ENCODE measurements around the gene FOXO3.
"Not testable (repeated sequence)": the region's sequence is repeated elsewhere in the genome, so short reads cannot be mapped to it uniquely, and the experiment has no call there.

Gene FOXO3

DNA sequence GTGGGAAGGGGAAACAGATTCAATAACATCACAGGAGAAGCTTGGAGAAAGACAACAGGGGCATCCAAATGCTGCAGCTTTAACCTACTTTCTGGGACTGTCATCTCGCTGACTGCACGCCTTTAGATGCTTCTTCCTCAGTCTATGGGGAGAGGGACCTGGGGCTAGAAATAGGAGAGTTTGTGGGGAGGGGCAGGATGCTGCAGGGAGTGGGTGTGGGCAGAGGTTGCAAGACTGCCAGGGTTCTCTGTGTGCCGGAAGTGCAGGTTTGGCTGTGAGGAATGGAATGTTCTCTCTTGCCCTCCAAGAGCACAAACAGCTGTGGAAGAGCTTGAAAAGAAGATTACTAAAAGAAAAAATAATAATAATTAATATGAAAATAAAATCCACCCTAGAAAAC is 93.2 kb downstream of the FOXO3 start:
- Mint-ChIP-seq H3K27me3 (ENCODE audit: low read depth) (peaks cover 4% of the 10 kb centered on the region), H3K36me3 (ENCODE audit: low read depth) (no peaks in the 10 kb centered on the region), H3K27ac (no peak overlapping the region), H3K9me3 (no peaks in the 10 kb centered on the region), H3K4me3 (no peak overlapping the region), H3K4me1 (ENCODE audit: low read depth) (peaks cover 7% of the 10 kb centered on the region)
- no peak for DNase-seq (ENCODE audit: low spot score)

DNA sequence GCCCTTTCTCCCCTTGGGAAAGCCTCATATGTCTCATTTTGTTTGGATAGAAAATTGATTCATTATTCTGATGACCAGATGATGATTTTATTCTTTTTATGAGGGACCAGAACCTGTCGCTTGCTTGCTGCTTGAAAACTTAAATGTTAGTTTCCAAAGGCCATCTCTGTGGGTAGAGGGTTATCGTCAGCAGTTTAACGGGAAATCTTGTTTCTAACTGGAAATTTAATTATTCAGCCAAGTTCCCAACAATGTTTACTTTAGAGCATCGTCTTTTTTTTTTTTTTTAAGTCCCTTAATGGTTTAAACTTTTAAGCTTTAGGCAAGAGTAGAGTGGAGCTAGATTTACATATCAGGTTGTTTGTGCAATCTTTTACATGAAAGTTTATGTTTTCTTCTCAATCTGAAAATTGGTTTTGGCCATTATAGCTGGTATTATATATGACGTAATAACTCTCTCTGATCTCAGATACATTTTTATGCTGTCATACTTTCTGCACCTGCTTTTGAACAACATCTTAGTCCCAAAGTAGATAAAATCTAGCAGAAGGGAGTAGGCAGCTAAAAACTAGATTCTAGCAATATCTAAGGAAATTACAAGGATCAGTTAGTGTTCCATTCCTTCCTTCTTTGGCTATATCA is 93.9 kb downstream of the FOXO3 start:
- Mint-ChIP-seq H3K4me3 (no peak overlapping the region), H3K9me3 (no peaks in the 10 kb centered on the region), H3K27ac (no peak overlapping the region), H3K27me3 (ENCODE audit: low read depth) (peaks cover 4% of the 10 kb centered on the region), H3K36me3 (ENCODE audit: low read depth) (no peaks in the 10 kb centered on the region), H3K4me1 (ENCODE audit: low read depth) (peaks cover 7% of the 10 kb centered on the region)
- no peak for DNase-seq (ENCODE audit: low spot score)

DNA sequence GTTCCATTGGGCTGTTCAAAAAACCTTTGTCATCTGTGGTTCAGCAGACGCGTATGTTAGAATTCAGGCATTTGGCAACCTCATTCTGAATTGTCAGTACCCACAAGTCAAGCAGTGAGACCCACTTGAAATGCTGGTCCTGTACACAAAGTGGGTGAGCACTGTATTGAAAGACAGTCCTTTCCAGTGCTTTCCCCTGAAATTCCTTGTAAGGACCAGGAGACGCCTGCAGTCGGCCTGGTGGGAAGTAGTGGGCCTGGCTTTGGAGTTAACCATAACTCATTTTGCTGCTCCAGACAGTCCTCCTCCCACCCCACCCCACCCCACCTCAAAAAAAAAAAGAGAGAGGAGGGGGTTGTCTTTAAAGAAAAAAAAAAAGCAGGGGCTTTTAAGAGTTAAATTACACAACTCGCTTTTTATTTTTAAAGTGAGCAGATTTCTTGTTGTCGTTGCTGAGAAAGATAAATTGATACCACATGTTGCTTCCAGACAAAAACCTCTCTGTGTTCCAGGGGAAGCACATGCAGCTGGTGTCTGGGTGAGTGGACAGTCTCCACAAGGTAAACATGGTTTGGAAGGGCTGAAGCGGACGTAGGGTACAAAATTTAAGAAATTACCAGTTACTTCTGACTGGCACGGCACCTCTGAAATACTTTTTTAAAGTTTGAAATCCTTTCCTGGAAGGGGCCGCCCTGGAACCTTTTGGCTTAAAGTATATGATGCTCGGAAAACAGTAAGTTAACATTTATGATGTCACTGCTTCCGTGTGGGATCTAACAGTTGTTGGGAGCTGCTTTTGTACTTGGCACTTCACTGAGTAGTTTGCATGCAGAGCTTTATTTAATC is 95.3 kb downstream of the FOXO3 start:
- H3K27ac Mint-ChIP-seq: no peak overlapping the region
- no peaks in the 10 kb centered on the region for H3K9me3 Mint-ChIP-seq
- H3K36me3 Mint-ChIP-seq (ENCODE audit: low read depth): no peaks in the 10 kb centered on the region
- H3K27me3 Mint-ChIP-seq (ENCODE audit: low read depth): peaks cover 4% of the 10 kb centered on the region
- no peak overlapping the region for H3K4me3 Mint-ChIP-seq
- DNase-seq (ENCODE audit: low spot score): no peak
- peaks cover 7% of the 10 kb centered on the region for H3K4me1 Mint-ChIP-seq (ENCODE audit: low read depth)

DNA sequence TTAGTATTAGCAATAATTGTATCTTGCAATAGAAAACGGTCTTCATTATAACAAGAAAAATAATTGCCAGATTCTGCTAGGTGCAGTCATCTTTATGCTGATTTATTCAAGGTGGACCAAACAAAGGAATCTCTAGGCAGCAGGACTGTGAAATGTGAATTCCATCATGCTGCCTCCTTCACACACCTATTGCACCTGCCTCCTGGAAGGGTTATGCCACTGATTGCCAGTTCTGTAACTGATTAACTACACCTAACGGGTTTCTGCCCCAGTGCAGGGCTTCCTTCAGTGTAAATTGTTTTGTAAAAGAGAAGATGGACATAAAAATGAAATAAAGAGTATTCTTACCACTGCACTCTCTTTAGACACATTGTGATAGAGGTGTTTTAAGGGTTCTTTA is 96.1 kb downstream of the FOXO3 start:
- DNase-seq (ENCODE audit: low spot score): no peak
- H3K4me1 Mint-ChIP-seq (ENCODE audit: low read depth): peaks cover 9% of the 10 kb centered on the region
- no peaks in the 10 kb centered on the region for H3K36me3 Mint-ChIP-seq (ENCODE audit: low read depth)
- peaks cover 4% of the 10 kb centered on the region for H3K27me3 Mint-ChIP-seq (ENCODE audit: low read depth)
- H3K9me3 Mint-ChIP-seq: no peaks in the 10 kb centered on the region
- H3K27ac Mint-ChIP-seq: no peak overlapping the region
- no peak overlapping the region for H3K4me3 Mint-ChIP-seq

DNA sequence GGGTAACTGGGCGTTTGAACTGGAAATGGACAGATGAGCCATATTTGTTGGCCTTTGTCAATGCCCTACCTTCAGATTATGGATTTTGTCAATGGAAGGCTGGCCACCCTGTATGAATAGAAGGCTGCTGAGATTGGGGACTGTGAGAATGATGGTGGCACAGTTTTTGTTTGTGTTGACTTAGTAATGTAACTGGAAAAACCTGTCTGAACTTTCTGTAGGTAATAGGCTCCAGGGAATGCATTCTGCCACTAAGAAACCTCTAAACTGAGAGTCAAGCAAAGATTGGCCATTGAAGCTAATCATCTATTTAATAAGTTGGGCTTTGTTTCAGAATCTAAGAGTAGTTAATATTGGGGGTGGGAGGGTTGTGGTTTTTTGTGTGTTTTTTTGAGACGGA is 97.5 kb downstream of the FOXO3 start:
- no peak overlapping the region for H3K27ac Mint-ChIP-seq
- no peaks in the 10 kb centered on the region for H3K36me3 Mint-ChIP-seq (ENCODE audit: low read depth)
- DNase-seq (ENCODE audit: low spot score): no peak
- H3K4me1 Mint-ChIP-seq (ENCODE audit: low read depth): peaks cover 9% of the 10 kb centered on the region
- no peaks in the 10 kb centered on the region for H3K9me3 Mint-ChIP-seq
- H3K4me3 Mint-ChIP-seq: no peak overlapping the region
- H3K27me3 Mint-ChIP-seq (ENCODE audit: low read depth): peaks cover 4% of the 10 kb centered on the region

DNA sequence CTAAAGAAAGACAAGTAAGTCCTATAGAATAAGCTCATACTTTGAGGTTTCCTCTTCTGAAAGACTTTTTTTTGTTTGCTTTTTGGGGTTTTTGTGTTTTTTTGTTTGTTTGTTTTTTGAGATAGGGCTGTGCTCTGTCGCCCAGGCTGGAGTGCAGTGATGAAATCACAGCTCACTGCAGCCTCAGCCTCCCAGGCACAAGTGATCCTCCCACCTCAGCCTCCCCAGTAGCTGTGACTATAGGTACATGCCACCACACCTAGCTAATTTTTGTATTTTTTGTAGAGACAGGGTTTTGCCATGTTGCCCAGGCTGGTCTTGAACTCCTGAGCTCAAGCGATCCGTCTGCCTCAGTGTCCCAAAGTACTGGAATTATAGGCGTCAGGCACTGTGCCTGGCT is 98.1 kb downstream of the FOXO3 start:
- not testable (repeated sequence) for H3K27ac Mint-ChIP-seq; H3K4me3 Mint-ChIP-seq; H3K4me1 Mint-ChIP-seq (ENCODE audit: low read depth); H3K36me3 Mint-ChIP-seq (ENCODE audit: low read depth); H3K9me3 Mint-ChIP-seq; DNase-seq (ENCODE audit: low spot score); H3K27me3 Mint-ChIP-seq (ENCODE audit: low read depth)

DNA sequence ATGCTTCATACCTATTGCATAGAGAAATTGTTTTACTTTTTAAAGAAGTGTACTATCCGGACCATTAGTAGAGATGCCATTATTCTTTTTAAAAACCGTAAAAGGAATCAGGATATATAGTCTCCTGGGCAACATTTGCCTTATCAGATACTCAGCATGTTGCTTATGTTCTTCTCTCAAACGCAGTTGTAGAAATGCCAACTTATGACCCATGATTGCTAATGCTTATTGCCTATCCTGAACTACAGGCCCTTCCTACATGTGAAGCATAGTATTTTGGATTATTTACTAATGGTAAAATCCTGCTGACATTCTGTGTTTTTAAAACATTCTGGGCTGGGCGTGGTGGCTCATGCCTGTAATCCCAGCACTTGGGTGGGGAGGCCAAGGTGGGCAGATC is 99.5 kb downstream of the FOXO3 start:
- H3K4me1 Mint-ChIP-seq (ENCODE audit: low read depth): peaks cover 2% of the 10 kb centered on the region

DNA sequence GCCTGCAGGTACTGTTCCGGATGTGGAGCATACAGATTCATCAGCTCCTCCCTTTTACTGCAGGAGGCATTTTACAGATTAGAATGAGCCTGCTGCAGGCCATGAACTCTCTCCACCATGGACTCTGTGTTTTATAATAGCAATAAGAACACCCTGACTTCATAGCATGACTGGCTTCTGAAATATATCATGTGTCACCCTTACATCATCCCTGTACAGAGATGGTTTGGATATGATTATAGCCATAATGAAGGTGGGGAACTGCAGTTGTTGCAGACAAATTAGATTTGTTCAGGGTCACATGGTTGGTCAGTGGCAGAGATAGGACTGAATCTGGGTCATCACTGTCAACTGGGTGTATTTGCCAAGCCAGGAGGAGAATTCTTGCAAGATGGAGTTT is 100.7 kb downstream of the FOXO3 start:
- peaks cover 7% of the 10 kb centered on the region for H3K36me3 Mint-ChIP-seq (ENCODE audit: low read depth)
- DNase-seq (ENCODE audit: low spot score): no peak
- peaks cover 7% of the 10 kb centered on the region for H3K4me1 Mint-ChIP-seq (ENCODE audit: low read depth)
- no peak overlapping the region for H3K27ac Mint-ChIP-seq
- H3K27me3 Mint-ChIP-seq (ENCODE audit: low read depth): peaks cover 4% of the 10 kb centered on the region
- H3K4me3 Mint-ChIP-seq: no peak overlapping the region
- no peaks in the 10 kb centered on the region for H3K9me3 Mint-ChIP-seq

More for the DNA sequence above, 99.5 kb downstream of the FOXO3 start:
- Mint-ChIP-seq H3K27me3 (ENCODE audit: low read depth) (peaks cover 4% of the 10 kb centered on the region), H3K4me3 (no peak overlapping the region), H3K36me3 (ENCODE audit: low read depth) (peaks cover 7% of the 10 kb centered on the region), H3K9me3 (no peaks in the 10 kb centered on the region), H3K27ac (no peak overlapping the region)
- no peak for DNase-seq (ENCODE audit: low spot score)

DNA sequence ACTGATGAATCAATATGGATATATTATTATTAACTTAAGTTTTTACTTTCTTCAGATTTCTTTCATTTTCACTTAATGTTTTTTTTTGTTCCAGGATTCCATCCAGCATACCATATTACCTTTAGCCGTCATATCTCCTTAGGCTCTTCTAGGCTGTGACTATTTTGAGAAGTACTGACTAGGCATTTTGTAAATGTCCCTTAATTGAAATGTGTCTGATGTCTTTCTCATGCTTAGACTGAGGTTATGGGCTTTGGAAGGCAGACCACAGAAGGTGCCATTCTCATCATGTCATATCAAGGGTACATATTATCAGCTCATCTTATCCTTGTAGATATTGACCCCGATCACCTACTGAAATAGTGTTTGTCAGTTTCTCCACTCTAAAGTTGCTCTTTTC is 101.3 kb downstream of the FOXO3 start:
- no peaks in the 10 kb centered on the region for H3K9me3 Mint-ChIP-seq

DNA sequence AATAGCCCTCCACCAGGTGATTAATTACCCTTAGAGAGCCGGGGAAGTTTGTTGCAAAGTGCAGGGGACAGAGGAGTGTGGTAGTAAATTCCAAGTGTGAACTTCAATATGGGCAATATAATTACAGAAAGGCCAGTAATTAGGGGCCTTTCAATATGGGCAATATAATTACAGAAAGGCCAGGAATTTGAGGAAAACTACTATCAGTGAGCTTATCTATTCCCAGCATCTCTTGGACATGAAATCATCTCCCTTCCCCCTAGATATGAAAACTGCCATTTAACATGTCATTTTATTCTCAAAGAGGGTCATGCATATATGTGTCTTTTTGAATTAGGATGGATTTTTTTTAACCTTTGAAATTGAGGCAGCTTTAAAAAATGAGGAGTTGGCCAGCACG is 102.0 kb downstream of the FOXO3 start:
- no peaks in the 10 kb centered on the region for H3K9me3 Mint-ChIP-seq
- H3K36me3 Mint-ChIP-seq (ENCODE audit: low read depth): peaks cover 7% of the 10 kb centered on the region
- no peak for DNase-seq (ENCODE audit: low spot score)
- H3K4me1 Mint-ChIP-seq (ENCODE audit: low read depth): peaks cover 16% of the 10 kb centered on the region
- H3K4me3 Mint-ChIP-seq: no peak overlapping the region
- H3K27me3 Mint-ChIP-seq (ENCODE audit: low read depth): peaks cover 8% of the 10 kb centered on the region
- no peak overlapping the region for H3K27ac Mint-ChIP-seq

More for the DNA sequence above, 101.3 kb downstream of the FOXO3 start:
- Mint-ChIP-seq H3K4me3 (no peak overlapping the region), H3K27ac (no peak overlapping the region), H3K27me3 (ENCODE audit: low read depth) (peaks cover 4% of the 10 kb centered on the region), H3K4me1 (ENCODE audit: low read depth) (peaks cover 10% of the 10 kb centered on the region), H3K36me3 (ENCODE audit: low read depth) (peaks cover 7% of the 10 kb centered on the region)
- no peak for DNase-seq (ENCODE audit: low spot score)

DNA sequence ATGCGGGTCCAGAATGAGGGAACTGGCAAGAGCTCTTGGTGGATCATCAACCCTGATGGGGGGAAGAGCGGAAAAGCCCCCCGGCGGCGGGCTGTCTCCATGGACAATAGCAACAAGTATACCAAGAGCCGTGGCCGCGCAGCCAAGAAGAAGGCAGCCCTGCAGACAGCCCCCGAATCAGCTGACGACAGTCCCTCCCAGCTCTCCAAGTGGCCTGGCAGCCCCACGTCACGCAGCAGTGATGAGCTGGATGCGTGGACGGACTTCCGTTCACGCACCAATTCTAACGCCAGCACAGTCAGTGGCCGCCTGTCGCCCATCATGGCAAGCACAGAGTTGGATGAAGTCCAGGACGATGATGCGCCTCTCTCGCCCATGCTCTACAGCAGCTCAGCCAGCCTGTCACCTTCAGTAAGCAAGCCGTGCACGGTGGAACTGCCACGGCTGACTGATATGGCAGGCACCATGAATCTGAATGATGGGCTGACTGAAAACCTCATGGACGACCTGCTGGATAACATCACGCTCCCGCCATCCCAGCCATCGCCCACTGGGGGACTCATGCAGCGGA is 102.9 kb downstream of the FOXO3 start:
- not testable (repeated sequence) for H3K9me3 Mint-ChIP-seq; H3K4me3 Mint-ChIP-seq; H3K27ac Mint-ChIP-seq; DNase-seq (ENCODE audit: low spot score); H3K27me3 Mint-ChIP-seq (ENCODE audit: low read depth)
- Mint-ChIP-seq H3K4me1 (ENCODE audit: low read depth) (peaks cover 16% of the 10 kb centered on the region), H3K36me3 (ENCODE audit: low read depth) (peaks cover 12% of the 10 kb centered on the region)

DNA sequence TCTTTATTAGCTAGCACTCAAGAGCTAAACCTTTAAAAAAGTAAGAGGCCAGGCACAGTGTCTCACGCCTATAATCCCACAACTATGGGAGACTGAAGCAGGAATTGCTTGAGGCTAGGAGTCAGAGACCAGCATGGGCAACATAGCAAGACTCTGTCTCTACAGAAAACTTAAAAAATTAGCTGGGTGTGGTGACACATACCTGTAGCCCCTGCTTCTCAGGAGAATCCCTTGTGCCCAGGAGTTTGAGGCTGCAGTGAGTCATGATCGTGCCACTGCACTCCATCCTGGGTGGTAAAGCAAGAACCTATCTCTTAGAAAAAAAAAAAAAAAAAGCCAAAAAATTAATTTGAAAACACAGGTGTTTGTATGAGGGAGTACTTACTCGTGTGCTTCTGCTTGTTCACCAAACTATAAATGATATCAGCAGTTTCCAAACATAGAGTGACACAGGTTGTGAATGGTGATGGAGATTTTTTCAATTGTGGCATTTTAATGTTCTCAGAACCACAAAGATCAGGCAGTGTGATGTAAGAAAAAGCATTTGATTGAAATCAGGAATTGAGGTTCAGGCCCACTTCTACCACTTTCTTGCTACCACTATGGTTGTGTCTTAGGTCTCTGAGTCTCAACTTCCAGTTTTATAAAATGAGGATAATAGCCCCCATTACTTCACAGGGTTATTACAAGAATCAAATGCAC is 104.9 kb downstream of the FOXO3 start:
- no peak overlapping the region for H3K4me3 Mint-ChIP-seq
- H3K9me3 Mint-ChIP-seq: no peaks in the 10 kb centered on the region
- H3K4me1 Mint-ChIP-seq (ENCODE audit: low read depth): peaks cover 16% of the 10 kb centered on the region

DNA sequence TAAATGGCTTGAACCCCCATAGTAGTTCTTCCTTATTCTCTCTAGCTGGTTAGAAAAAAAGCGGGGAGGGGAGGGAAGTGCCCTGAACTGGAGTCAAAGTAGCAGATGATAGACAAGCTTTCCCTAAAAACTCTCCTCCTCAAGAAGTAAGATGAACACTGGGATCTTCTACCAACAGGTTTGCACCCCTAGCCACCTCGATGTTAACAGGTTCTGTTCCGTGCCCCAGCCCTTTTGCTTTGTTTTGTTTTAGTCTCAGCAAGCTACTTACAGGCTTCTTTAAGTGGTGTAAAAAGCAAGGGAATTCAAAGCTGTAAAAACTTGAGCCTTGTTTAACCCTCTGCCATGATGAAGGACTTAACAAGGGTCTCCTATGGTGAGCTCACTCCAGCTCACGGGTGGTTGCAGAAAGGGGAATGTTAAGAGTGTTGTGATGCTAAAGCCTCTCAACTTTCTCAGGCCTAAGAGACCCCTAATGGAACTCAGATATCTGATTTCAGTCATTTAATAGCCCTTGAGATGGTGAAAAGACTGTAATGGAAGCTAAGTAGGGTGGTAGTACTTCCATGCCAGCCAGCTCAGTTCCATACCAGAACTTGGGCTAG is 106.0 kb downstream of the FOXO3 start:
- H3K4me1 Mint-ChIP-seq (ENCODE audit: low read depth): peaks cover 14% of the 10 kb centered on the region
- DNase-seq (ENCODE audit: low spot score): no peak
- peaks cover 12% of the 10 kb centered on the region for H3K27me3 Mint-ChIP-seq (ENCODE audit: low read depth)
- peaks cover 12% of the 10 kb centered on the region for H3K36me3 Mint-ChIP-seq (ENCODE audit: low read depth)
- no peak overlapping the region for H3K27ac Mint-ChIP-seq
- no peak overlapping the region for H3K4me3 Mint-ChIP-seq
- no peaks in the 10 kb centered on the region for H3K9me3 Mint-ChIP-seq

More for the DNA sequence above, 104.9 kb downstream of the FOXO3 start:
- Mint-ChIP-seq H3K36me3 (ENCODE audit: low read depth) (peaks cover 12% of the 10 kb centered on the region), H3K27me3 (ENCODE audit: low read depth) (peaks cover 12% of the 10 kb centered on the region), H3K27ac (no peak overlapping the region)
- no peak for DNase-seq (ENCODE audit: low spot score)
